ENCODE measurements around the gene MUC12. TPM values are rescaled to one million over a fixed set of nuclear protein-coding genes. Genes with fewer than 3 reads are reported as not detected.

Gene MUC12
- total RNA-seq, 1 donor from 2014 or later: 1.4 TPM

- TF ChIP-seq CTCF (IDR thresholded peaks at IDR 0.05; ENCODE audit: unreplicated experiment): no peak
- peaks cover 10% of the 10 kb centered on the region for H3K4me1 Mint-ChIP-seq
- DNase-seq (ENCODE audit: low spot score in 2 of 2, unreplicated experiment in 2 of 2): no peak
- H3K36me3 Mint-ChIP-seq: no peaks in the 10 kb centered on the region
- no peaks in the 10 kb centered on the region for H3K9me3 Mint-ChIP-seq
- peaks cover 66% of the 10 kb centered on the region for H3K27me3 Mint-ChIP-seq (ENCODE audit: low read depth)
- no peak overlapping the region for H3K4me3 Mint-ChIP-seq
- no peak overlapping the region for H3K27ac Mint-ChIP-seq
Measured at GRCh38 chr7:100964630-100965029, 4.7 kb upstream of the MUC12 start.

- peaks cover 69% of the 10 kb centered on the region for H3K27me3 Mint-ChIP-seq (ENCODE audit: low read depth)
- no peak overlapping the region for H3K27ac Mint-ChIP-seq
- peaks cover 10% of the 10 kb centered on the region for H3K4me1 Mint-ChIP-seq
Measured at GRCh38 chr7:100965045-100965722, 4.2 kb upstream of the MUC12 start.

GRCh38 chr7:100965723-100966541, 3.4 kb upstream of the MUC12 start:
- peak overlapping the region; percentile 69 for H3K4me3 Mint-ChIP-seq
- DNase-seq (ENCODE audit: low spot score in 2 of 2, unreplicated experiment in 2 of 2): peak; percentile 83 to 98
- H3K27me3 Mint-ChIP-seq (ENCODE audit: low read depth): peaks cover 71% of the 10 kb centered on the region
- peaks cover 10% of the 10 kb centered on the region for H3K4me1 Mint-ChIP-seq
- peak; percentile 85 for TF ChIP-seq CTCF (IDR thresholded peaks at IDR 0.05; ENCODE audit: unreplicated experiment)
- no peaks in the 10 kb centered on the region for H3K36me3 Mint-ChIP-seq
- H3K9me3 Mint-ChIP-seq: no peaks in the 10 kb centered on the region
- no peak overlapping the region for H3K27ac Mint-ChIP-seq

More at GRCh38 chr7:100965045-100965722, 4.2 kb upstream of the MUC12 start:
- H3K36me3 Mint-ChIP-seq: no peaks in the 10 kb centered on the region
- TF ChIP-seq CTCF (IDR thresholded peaks at IDR 0.05; ENCODE audit: unreplicated experiment): no peak
- peak overlapping the region; percentile 69 for H3K4me3 Mint-ChIP-seq
- H3K9me3 Mint-ChIP-seq: no peaks in the 10 kb centered on the region
- DNase-seq (ENCODE audit: low spot score in 2 of 2, unreplicated experiment in 2 of 2): no peak

- Mint-ChIP-seq H3K27ac (no peak overlapping the region), H3K9me3 (no peaks in the 10 kb centered on the region), H3K36me3 (no peaks in the 10 kb centered on the region), H3K4me1 (peaks cover 10% of the 10 kb centered on the region), H3K27me3 (ENCODE audit: low read depth) (peaks cover 77% of the 10 kb centered on the region), H3K4me3 (peak overlapping the region; percentile 58)
- TF ChIP-seq CTCF (IDR thresholded peaks at IDR 0.05; ENCODE audit: unreplicated experiment): no peak
- DNase-seq (ENCODE audit: low spot score in 2 of 2, unreplicated experiment in 2 of 2): no peak
Measured at GRCh38 chr7:100966542-100967291, 2.6 kb upstream of the MUC12 start.

- peaks cover 81% of the 10 kb centered on the region for H3K27me3 Mint-ChIP-seq (ENCODE audit: low read depth)
- no peaks in the 10 kb centered on the region for H3K9me3 Mint-ChIP-seq
- H3K36me3 Mint-ChIP-seq: no peaks in the 10 kb centered on the region
- DNase-seq (ENCODE audit: low spot score in 2 of 2, unreplicated experiment in 2 of 2): no peak
- TF ChIP-seq CTCF (IDR thresholded peaks at IDR 0.05; ENCODE audit: unreplicated experiment): no peak
- no peak overlapping the region for H3K27ac Mint-ChIP-seq
- H3K4me1 Mint-ChIP-seq: peaks cover 10% of the 10 kb centered on the region
- peak overlapping the region; percentile 58 for H3K4me3 Mint-ChIP-seq
Measured at GRCh38 chr7:100967292-100967863, 2.0 kb upstream of the MUC12 start.

Measured in mesothelial cell of epicardium (in vitro differentiated cells).